Heart left ventricle (tissue), 16 donors: Measurements from ENCODE around the gene LPP. TPM values are rescaled to one million over a fixed set of nuclear protein-coding genes. Genes with fewer than 3 reads are reported as not detected.

Experiments
- ATAC-seq, 4 donors: fragments of 200-7000 bp; cut with Tn5 transposase; one replicate each; pipeline ENCODE4 v1.9.1; 2020 to 2022; ENCODE audit warnings: moderate library complexity in 4 of 4, mild to moderate bottlenecking in 3 of 4, moderate number of reproducible peaks in 1 of 4
- DNase-seq, 5 donors: peaks; one replicate each; pipeline ENCODE4 v3.0.0-alpha.2; 2020
- H3K27ac ChIP-seq, 12 donors: fragments of 200-600 bp; sonication (generic) in 4 of 12; one replicate each; pipeline versions ENCODE4 v1.5.0 to v1.8.0; 2016 to 2022; ENCODE audit warnings: mild to moderate bottlenecking in 2 of 12
- H3K27me3 ChIP-seq, 9 donors: fragments of 200-600 bp; sonication (generic) in 2 of 9; one replicate each; pipeline versions ENCODE4 v1.5.1 to v1.8.0; 2016 to 2022; ENCODE audit warnings: mild to moderate bottlenecking in 3 of 9
- H3K36me3 ChIP-seq, 9 donors: fragments of 200-600 bp; sonication (generic) in 2 of 9; one replicate each; pipeline versions ENCODE4 v1.5.0 to v1.8.0; 2018 to 2022; ENCODE audit warnings: mild to moderate bottlenecking in 2 of 9
- H3K4me1 ChIP-seq, 12 donors: fragments of 200-600 bp; sonication (generic) in 4 of 12; one replicate each; pipeline versions ENCODE4 v1.5.0 to v1.8.0; 2016 to 2022; ENCODE audit warnings: mild to moderate bottlenecking in 3 of 12
- H3K4me3 ChIP-seq, 12 donors: fragments of 200-600 bp; sonication (generic) in 4 of 12; one replicate each; pipeline versions ENCODE4 v1.5.0 to v1.8.0; 2017 to 2022; ENCODE audit warnings: mild to moderate bottlenecking in 9 of 12, moderate library complexity in 4 of 12
- H3K9me3 ChIP-seq, 12 donors: fragments of 200-600 bp; sonication (generic) in 4 of 12; one replicate each; pipeline versions ENCODE4 v1.5.0 to v1.8.0; 2016 to 2022; ENCODE audit warnings: mild to moderate bottlenecking in 1 of 12
- POLR2A ChIP-seq, 2 donors: fragments of 450-650 bp; IDR thresholded peaks; one replicate each; pipeline ENCODE4 v1.6.1; 2017; ENCODE audit warnings: antibody characterized with exemption in 2 of 2, mild to moderate bottlenecking in 2 of 2, moderate library complexity in 2 of 2
- WGBS, 4 donors: extraction: QIAGEN DNeasy Blood & Tissue Kit in 2 of 4; methylation state at CpG; one replicate each; pipeline versions ENCODE4 v1.1.5 to v1.1.7; 2013 to 2018; 5-methylcytosine and 5-hydroxymethylcytosine counted together
- intact Hi-C, 10 donors: fragments of 100-400 bp; cut with DNase I; formaldehyde crosslinking; loops; one replicate each; pipeline versions ENCODE4 v1.11.1 to v1.14.2; 2022
- polyA plus RNA-seq, 2 donors: library from polyadenylated mRNA; stranded (reverse); fragments of 200-250 nt; gene quantifications; one replicate each; pipeline ENCODE4 v1.2.3, GENCODE V29; 2013
- total RNA-seq, 9 donors: library from RNA; depleted of rRNA in 2 of 9; stranded (reverse); fragments of >200 nt in 2 of 9; fragmentation: NEBNext Ultra II Directional in 3 of 9; extraction: Animal tissue kit (Norgen Biotek cat#: 25700) in 3 of 9; gene quantifications; one replicate each; pipeline versions ENCODE4 v1.1.0 to v1.2.4, GENCODE V29; 2016 to 2023
- TF ChIP-seq, protein P1 (sequence below), 12 donors: fragments of 200-600 bp; sonication (generic) in 4 of 12; IDR thresholded peaks; one replicate each; pipeline versions ENCODE4 v1.5.0 to v1.8.0; 2018 to 2022; ENCODE audit warnings: antibody characterized with exemption in 12 of 12, mild to moderate bottlenecking in 5 of 12
- donor health status: ischemic (EF 13 %, LVEDD 7.1; RV severe dilation, severe dysfunction).
- donor health status: healthy with polysubstance abuse.
- donor health status: DM: no; HTN: yes; CAD: no.
- donor health status: DM: no; HTN: no; CAD: no.
- donor health status: ischemic (EF 25% LVEDD 6.9; RV normal size, moderate dysfunction).
- donor health status: ischemic (EF 25% LVEDD 5.7; RV mildly dilated, moderate dysfunction).
- donor health status: healthy.
- donor health status: DM: yes; HTN: yes; CAD: no.
- donor health status: ischemic (EF 35%, LVEDD 5.7; RV mildly dilated, moderate dysfunction).
- donor health status: nonischemic (EF 11% LVEDD 7.7; RV severe dilation, severe dysfunction).
- donor health status: DM: yes; HTN: yes; CAD: no.
- donor health status: PGD.
- donor health status: ischemic (EF 29% LVEDD 5.4; RV normal size, mild dysfunction).
- donor health status: nonischemic (EF 23%, LVEDD 6.1; RV moderate dilation, normal function).

The LPP gene
- total and polyA plus RNA-seq, 11 donors = 9.2 to 178 (median 100) TPM

DNA sequence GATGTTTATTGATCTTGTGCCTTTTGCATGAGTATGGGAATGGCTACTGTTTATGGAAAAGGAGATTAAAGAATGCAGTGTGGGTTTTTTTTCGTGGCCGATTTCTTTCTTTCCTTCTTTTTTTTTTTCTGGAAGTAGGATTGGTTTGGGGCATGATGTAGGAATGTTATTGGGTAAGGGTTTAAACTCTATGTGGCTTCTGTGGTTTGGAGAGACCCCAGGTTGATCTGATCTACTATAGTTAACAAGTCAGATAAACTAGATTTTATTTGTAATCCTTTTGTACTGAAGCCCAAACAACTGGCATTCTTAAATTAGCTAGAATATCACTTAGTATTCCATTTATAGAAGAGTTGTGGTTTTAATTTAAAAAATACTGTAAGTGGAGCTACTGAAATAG is 304.8 kb downstream of the LPP start:
- ATAC-seq (no peak), DNase-seq (no peak)
- Histone ChIP-seq H3K27ac (no peak overlapping the region), H3K4me3 (no peak overlapping the region), H3K4me1 (peaks cover 0 to 22% (median 5%) of the 10 kb centered on the region in 12 donors), H3K9me3 (no peaks in the 10 kb centered on the region), H3K36me3 (no peaks in the 10 kb centered on the region), H3K27me3 (no peaks in the 10 kb centered on the region)
- intact Hi-C loops = no loop called here
- WGBS, 4 donors = 40 to 93% (median 54%) methylated on average over 2 of the region's 2 CpGs
- no peak for TF ChIP-seq POLR2A (IDR thresholded peaks at IDR 0.05)
- TF ChIP-seq, protein P1, sequence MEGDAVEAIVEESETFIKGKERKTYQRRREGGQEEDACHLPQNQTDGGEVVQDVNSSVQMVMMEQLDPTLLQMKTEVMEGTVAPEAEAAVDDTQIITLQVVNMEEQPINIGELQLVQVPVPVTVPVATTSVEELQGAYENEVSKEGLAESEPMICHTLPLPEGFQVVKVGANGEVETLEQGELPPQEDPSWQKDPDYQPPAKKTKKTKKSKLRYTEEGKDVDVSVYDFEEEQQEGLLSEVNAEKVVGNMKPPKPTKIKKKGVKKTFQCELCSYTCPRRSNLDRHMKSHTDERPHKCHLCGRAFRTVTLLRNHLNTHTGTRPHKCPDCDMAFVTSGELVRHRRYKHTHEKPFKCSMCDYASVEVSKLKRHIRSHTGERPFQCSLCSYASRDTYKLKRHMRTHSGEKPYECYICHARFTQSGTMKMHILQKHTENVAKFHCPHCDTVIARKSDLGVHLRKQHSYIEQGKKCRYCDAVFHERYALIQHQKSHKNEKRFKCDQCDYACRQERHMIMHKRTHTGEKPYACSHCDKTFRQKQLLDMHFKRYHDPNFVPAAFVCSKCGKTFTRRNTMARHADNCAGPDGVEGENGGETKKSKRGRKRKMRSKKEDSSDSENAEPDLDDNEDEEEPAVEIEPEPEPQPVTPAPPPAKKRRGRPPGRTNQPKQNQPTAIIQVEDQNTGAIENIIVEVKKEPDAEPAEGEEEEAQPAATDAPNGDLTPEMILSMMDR (IDR thresholded peaks at IDR 0.05) = no peak

GRCh38 chr3:188465311-188465710 is 311.4 kb downstream of the LPP start:
- WGBS, 4 donors = 89 to 95% (median 92%) methylated on average over 6 of the region's 6 CpGs
- no peak for DNase-seq
- H3K36me3 ChIP-seq = no peaks in the 10 kb centered on the region
- H3K4me3 ChIP-seq = no peak overlapping the region
- ATAC-seq = no peak
- intact Hi-C loops = no loop called here
- TF ChIP-seq, protein P1 (IDR thresholded peaks at IDR 0.05) = no peak
- TF ChIP-seq POLR2A (IDR thresholded peaks at IDR 0.05) = no peak
- H3K4me1 ChIP-seq = peaks cover 0 to 15% (median 6%) of the 10 kb centered on the region in 12 donors
- H3K9me3 ChIP-seq = peaks cover 0 to 7% (median 0%) of the 10 kb centered on the region in 12 donors
- no peak overlapping the region for H3K27ac ChIP-seq
- no peaks in the 10 kb centered on the region for H3K27me3 ChIP-seq

GRCh38 chr3:188468196-188468595 is 314.2 kb downstream of the LPP start:
- peak overlapping the region in 3 of 12 donors; percentile 18 to 65 (median 24) for H3K27ac ChIP-seq
- TF ChIP-seq, protein P1 (IDR thresholded peaks at IDR 0.05) = no peak
- TF ChIP-seq POLR2A (IDR thresholded peaks at IDR 0.05) = no peak
- intact Hi-C loops = no loop called here
- WGBS, 4 donors = 68 to 81% (median 74%) methylated on average over 2 of the region's 2 CpGs
- H3K4me3 ChIP-seq = no peak overlapping the region
- ATAC-seq (no peak), DNase-seq (no peak)
- no peaks in the 10 kb centered on the region for H3K36me3 ChIP-seq
- H3K9me3 ChIP-seq = peaks cover 0 to 7% (median 0%) of the 10 kb centered on the region in 12 donors
- H3K4me1 ChIP-seq = peaks cover 0 to 35% (median 18%) of the 10 kb centered on the region in 12 donors
- H3K27me3 ChIP-seq = no peaks in the 10 kb centered on the region

- intact Hi-C loops = no loop called here
- 77 to 86% (median 79%) methylated on average over 3 of the region's 3 CpGs for WGBS, 4 donors
- H3K9me3 ChIP-seq = peaks cover 0 to 7% (median 0%) of the 10 kb centered on the region in 12 donors
- ATAC-seq (peak in 2 of 4 donors; percentile 24 to 44), DNase-seq (peak in 2 of 5 donors; percentile 27 to 43)
- H3K36me3 ChIP-seq = no peaks in the 10 kb centered on the region
- H3K4me1 ChIP-seq = peaks cover 0 to 35% (median 18%) of the 10 kb centered on the region in 12 donors
- peak overlapping the region in 4 of 12 donors; percentile 18 to 65 (median 28) for H3K27ac ChIP-seq
- no peak overlapping the region for H3K4me3 ChIP-seq
- TF ChIP-seq POLR2A (IDR thresholded peaks at IDR 0.05) = no peak
- TF ChIP-seq, protein P1 (IDR thresholded peaks at IDR 0.05) = no peak
- no peaks in the 10 kb centered on the region for H3K27me3 ChIP-seq
These were observed 314.7 kb downstream of the LPP start for GRCh38 chr3:188468662-188469061.
